ENCODE measurements around the gene COLEC12. TPM values are rescaled to one million over a fixed set of nuclear protein-coding genes. Genes with fewer than 3 reads are reported as not detected.

COLEC12 gene
- polyA plus RNA-seq, 3 donors, result 0.21 to 0.47 (median 0.35) TPM

DNA sequence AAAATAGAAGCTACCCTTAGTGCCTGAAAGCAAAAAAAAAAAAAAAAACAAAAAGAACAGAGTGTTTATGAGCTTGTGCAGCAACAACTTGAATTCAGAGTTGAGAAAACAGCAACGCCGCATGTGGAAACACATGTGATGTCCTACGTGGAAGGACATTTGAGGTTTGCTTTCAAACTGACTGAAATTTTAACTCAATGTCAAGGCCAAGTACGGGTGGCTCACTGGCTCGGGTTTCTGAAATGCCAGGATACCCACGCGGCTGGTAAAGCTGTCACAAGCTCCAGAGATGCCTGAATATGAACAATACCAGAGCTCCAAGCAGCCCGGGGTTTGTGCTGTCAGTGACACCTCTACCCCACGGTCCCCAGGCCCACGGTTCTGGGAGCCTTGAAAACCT lies 160.5 kb downstream of the COLEC12 start:
- H3K27ac Mint-ChIP-seq, result no peak overlapping the region
- peaks cover 39 to 40% of the 10 kb centered on the region in 2 donors for H3K4me1 ChIP-seq (ENCODE audit: control insufficient read depth in 1 of 2, insufficient read depth in 2 of 2, low read length in 2 of 2)
- peaks cover 0 to 2% (median 0%) of the 10 kb centered on the region in 7 donors for H3K9me3 Mint-ChIP-seq
- peaks cover 0 to 1% (median 1%) of the 10 kb centered on the region in 3 donors for H3K27me3 Mint-ChIP-seq (ENCODE audit: low read depth in 3 of 3)
- no peaks in the 10 kb centered on the region for H3K36me3 ChIP-seq (replicated peaks in 1 of 2; ENCODE audit: control insufficient read depth in 1 of 2, insufficient read depth in 2 of 2, low read length in 2 of 2)
- H3K9ac ChIP-seq (ENCODE audit: insufficient read depth, low read length, poor library complexity, severe bottlenecking), result no peak overlapping the region
- intact Hi-C loops (cut with micrococcal nuclease), result no loop called here
- H3K27me3 ChIP-seq (ENCODE audit: control insufficient read depth in 2 of 2, insufficient read depth in 2 of 2, low read length in 2 of 2), result no peaks in the 10 kb centered on the region
- no peak overlapping the region for H3K27ac ChIP-seq (ENCODE audit: low read depth in 1 of 2, low read length in 2 of 2)
- no peak overlapping the region for H2AFZ ChIP-seq (ENCODE audit: insufficient read depth, low read depth, low read length, poor library complexity, severe bottlenecking)
- H4K20me1 ChIP-seq (ENCODE audit: insufficient read depth, low read length), result no peaks in the 10 kb centered on the region
- no peak for TF ChIP-seq CTCF (IDR thresholded peaks at IDR 0.05)
- H3K4me3 Mint-ChIP-seq, result no peak overlapping the region
- 96% methylated on average over 10 of the region's 10 CpGs for WGBS (ENCODE audit: insufficient coverage)
- peaks cover 50% of the 10 kb centered on the region for H3K4me1 Mint-ChIP-seq
- H3K4me3 ChIP-seq (replicated peaks in 1 of 3; ENCODE audit: low read depth in 2 of 3, low read length in 3 of 3), result no peak overlapping the region
- H3K36me3 Mint-ChIP-seq, result peaks cover 0 to 4% of the 10 kb centered on the region in 2 donors
- no peaks in the 10 kb centered on the region for H3K79me2 ChIP-seq (ENCODE audit: insufficient read depth, low read length)
- no peak overlapping the region for H3K4me2 ChIP-seq (replicated peaks; ENCODE audit: extremely low read depth, low read length, poor library complexity, severe bottlenecking)
- DNase-seq, result no peak
- H3K9me3 ChIP-seq (replicated peaks in 1 of 2; ENCODE audit: control insufficient read depth in 1 of 2, insufficient read depth in 1 of 2, low read length in 2 of 2), result no peaks in the 10 kb centered on the region

DNA sequence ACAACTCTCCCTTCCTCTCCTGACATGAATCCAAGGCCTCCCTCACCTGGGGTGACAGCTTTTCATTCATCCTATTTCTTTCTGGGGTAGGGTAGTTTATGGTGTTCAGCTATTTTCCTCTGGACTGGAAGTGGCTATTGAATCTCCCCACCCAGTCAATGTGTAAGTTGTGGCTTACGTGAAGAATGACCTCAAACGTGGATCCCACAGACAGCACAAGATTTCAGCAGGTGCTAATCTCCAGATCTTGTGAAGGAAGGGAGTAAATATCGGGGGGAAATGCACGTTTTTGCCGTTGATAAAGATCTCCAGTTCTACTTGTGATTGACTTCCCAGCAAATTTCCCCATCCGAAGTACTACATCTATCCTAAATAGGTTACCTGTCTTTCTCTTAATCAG lies 161.3 kb downstream of the COLEC12 start:
- no peak overlapping the region for H3K4me2 ChIP-seq (replicated peaks; ENCODE audit: extremely low read depth, low read length, poor library complexity, severe bottlenecking)
- no peaks in the 10 kb centered on the region for H3K79me2 ChIP-seq (ENCODE audit: insufficient read depth, low read length)
- H3K27ac Mint-ChIP-seq, result no peak overlapping the region
- H3K27me3 ChIP-seq (ENCODE audit: control insufficient read depth in 2 of 2, insufficient read depth in 2 of 2, low read length in 2 of 2), result no peaks in the 10 kb centered on the region
- no peaks in the 10 kb centered on the region for H3K9me3 ChIP-seq (replicated peaks in 1 of 2; ENCODE audit: control insufficient read depth in 1 of 2, insufficient read depth in 1 of 2, low read length in 2 of 2)
- no peak overlapping the region for H3K4me3 Mint-ChIP-seq
- no peaks in the 10 kb centered on the region for H4K20me1 ChIP-seq (ENCODE audit: insufficient read depth, low read length)
- peaks cover 0 to 2% (median 0%) of the 10 kb centered on the region in 7 donors for H3K9me3 Mint-ChIP-seq
- no peak overlapping the region for H3K4me3 ChIP-seq (replicated peaks in 1 of 3; ENCODE audit: low read depth in 2 of 3, low read length in 3 of 3)
- TF ChIP-seq CTCF (IDR thresholded peaks at IDR 0.05), result no peak
- no peaks in the 10 kb centered on the region for H3K36me3 ChIP-seq (replicated peaks in 1 of 2; ENCODE audit: control insufficient read depth in 1 of 2, insufficient read depth in 2 of 2, low read length in 2 of 2)
- DNase-seq, result no peak
- H3K4me1 Mint-ChIP-seq, result peaks cover 47% of the 10 kb centered on the region
- H3K36me3 Mint-ChIP-seq, result peaks cover 0 to 4% of the 10 kb centered on the region in 2 donors
- no peak overlapping the region for H3K27ac ChIP-seq (ENCODE audit: low read depth in 1 of 2, low read length in 2 of 2)
- intact Hi-C loops (cut with micrococcal nuclease), result loop anchor here in 1 of 2 donors (5.0 kb wide), 2 partner anchors 33 to 123 kb away; no protein-coding TSS in a partner anchor
- no peak overlapping the region for H3K9ac ChIP-seq (ENCODE audit: insufficient read depth, low read length, poor library complexity, severe bottlenecking)
- H3K27me3 Mint-ChIP-seq (ENCODE audit: low read depth in 3 of 3), result peaks cover 0 to 1% (median 1%) of the 10 kb centered on the region in 3 donors
- H3K4me1 ChIP-seq (ENCODE audit: control insufficient read depth in 1 of 2, insufficient read depth in 2 of 2, low read length in 2 of 2), result peaks cover 39 to 40% of the 10 kb centered on the region in 2 donors
- no peak overlapping the region for H2AFZ ChIP-seq (ENCODE audit: insufficient read depth, low read depth, low read length, poor library complexity, severe bottlenecking)
- WGBS (ENCODE audit: insufficient coverage), result 70% methylated on average over 1 of the region's 6 CpGs

Measured in CD14-positive monocyte (primary cell).